ENCODE data around the gene ZNF423. TPM values are rescaled to one million over a fixed set of nuclear protein-coding genes. Genes with fewer than 3 reads are reported as not detected.

ZNF423 gene
- total RNA-seq, 1 donor from 2014 or later = 10.7 TPM

DNA sequence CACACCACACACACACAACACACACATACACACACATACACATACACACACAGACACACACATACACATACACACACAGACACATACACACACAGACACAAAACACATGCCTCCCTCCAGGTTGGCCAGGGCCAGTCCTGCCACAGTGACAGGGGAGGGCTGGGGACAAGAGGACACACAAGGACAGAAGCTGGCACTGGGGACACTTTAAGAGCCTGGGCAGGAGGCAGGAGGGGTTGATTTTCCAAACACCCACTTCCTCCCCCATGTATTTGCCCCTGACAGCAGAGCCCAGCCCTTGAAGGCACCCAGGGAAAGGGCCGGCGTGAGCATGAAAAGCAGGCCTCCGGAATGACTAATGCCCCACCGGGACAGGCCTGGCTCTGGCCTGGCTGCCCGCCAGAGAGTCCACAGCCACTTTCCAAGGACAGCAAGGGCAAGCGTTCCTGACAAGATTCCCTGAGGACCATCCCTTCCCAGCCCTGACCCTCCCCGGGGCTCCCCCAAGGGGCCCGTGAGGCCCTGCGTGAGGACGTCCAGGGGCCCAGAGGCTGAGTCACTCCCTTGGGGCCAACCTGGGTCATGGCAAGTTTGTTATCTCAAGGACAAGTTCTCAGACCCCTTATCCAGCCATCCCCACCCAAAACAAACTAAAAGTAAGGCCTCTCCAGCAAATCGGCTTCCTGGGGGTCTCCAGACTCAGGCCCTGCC, 235.6 kb downstream of the ZNF423 start:
- H3K4me1 ChIP-seq = peaks cover 7% of the 10 kb centered on the region
- H3K27me3 ChIP-seq (ENCODE audit: low read depth) = no peaks in the 10 kb centered on the region
- TF ChIP-seq, protein P1, sequence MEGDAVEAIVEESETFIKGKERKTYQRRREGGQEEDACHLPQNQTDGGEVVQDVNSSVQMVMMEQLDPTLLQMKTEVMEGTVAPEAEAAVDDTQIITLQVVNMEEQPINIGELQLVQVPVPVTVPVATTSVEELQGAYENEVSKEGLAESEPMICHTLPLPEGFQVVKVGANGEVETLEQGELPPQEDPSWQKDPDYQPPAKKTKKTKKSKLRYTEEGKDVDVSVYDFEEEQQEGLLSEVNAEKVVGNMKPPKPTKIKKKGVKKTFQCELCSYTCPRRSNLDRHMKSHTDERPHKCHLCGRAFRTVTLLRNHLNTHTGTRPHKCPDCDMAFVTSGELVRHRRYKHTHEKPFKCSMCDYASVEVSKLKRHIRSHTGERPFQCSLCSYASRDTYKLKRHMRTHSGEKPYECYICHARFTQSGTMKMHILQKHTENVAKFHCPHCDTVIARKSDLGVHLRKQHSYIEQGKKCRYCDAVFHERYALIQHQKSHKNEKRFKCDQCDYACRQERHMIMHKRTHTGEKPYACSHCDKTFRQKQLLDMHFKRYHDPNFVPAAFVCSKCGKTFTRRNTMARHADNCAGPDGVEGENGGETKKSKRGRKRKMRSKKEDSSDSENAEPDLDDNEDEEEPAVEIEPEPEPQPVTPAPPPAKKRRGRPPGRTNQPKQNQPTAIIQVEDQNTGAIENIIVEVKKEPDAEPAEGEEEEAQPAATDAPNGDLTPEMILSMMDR (IDR thresholded peaks at IDR 0.05) = no peak
- DNase-seq (no peak), ATAC-seq (peak; percentile 35 to 36)
- no peak overlapping the region for H3K4me3 ChIP-seq
- intact Hi-C loops (cut with DNase I) = no loop called here
- H3K27ac ChIP-seq = peak overlapping the region; percentile 24
- H3K36me3 ChIP-seq = no peaks in the 10 kb centered on the region
- no peaks in the 10 kb centered on the region for H3K9me3 ChIP-seq

DNA sequence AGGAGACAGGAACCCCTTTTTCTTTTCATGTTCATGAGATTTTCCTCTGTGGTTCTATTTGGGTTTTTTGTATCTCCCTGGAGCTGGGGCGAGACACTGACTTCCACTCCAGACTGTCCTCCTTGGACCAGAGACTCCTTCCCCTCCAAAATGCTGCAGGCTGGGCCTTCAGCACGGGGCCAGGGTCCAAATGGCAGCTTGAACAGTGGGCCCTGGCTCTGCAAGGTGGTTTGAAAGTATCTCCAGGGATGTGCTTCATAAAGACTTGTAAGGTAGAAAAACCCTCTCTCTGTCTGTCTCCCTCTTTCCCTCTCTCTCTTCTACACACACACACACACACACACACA, 236.1 kb downstream of the ZNF423 start:
- ATAC-seq (no peak), DNase-seq (no peak)
- Histone ChIP-seq H3K4me3 (no peak overlapping the region), H3K27ac (no peak overlapping the region), H3K4me1 (peaks cover 7% of the 10 kb centered on the region), H3K9me3 (no peaks in the 10 kb centered on the region), H3K36me3 (no peaks in the 10 kb centered on the region), H3K27me3 (ENCODE audit: low read depth) (no peaks in the 10 kb centered on the region)
- TF ChIP-seq, protein P1 (IDR thresholded peaks at IDR 0.05) = no peak
- intact Hi-C loops (cut with DNase I) = no loop called here

DNA sequence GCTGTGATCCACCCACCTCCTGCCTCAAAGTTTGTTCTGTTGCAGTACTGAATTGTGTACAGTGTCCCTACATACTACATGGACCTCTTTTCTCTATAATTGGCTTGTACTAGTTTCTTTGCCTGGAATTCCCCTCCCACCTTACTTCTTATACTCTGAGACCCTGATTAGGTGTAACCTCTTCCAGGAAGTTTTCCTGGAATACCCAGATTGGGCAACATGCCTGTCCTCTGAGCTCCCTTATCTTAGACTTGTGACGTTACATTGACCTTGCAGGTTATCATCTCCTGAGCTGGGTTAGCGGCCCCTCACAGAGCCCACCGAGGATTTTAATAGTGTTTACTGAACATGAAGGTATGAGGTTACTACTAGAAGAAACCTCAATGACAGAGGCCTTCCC, 237.0 kb downstream of the ZNF423 start:
- H3K27me3 ChIP-seq (ENCODE audit: low read depth) = no peaks in the 10 kb centered on the region
- ATAC-seq (no peak), DNase-seq (no peak)
- no peak overlapping the region for H3K27ac ChIP-seq
- H3K4me1 ChIP-seq = peaks cover 7% of the 10 kb centered on the region
- H3K4me3 ChIP-seq = no peak overlapping the region
- intact Hi-C loops (cut with DNase I) = no loop called here
- TF ChIP-seq, protein P1 (IDR thresholded peaks at IDR 0.05) = no peak
- H3K9me3 ChIP-seq = no peaks in the 10 kb centered on the region
- no peaks in the 10 kb centered on the region for H3K36me3 ChIP-seq

DNA sequence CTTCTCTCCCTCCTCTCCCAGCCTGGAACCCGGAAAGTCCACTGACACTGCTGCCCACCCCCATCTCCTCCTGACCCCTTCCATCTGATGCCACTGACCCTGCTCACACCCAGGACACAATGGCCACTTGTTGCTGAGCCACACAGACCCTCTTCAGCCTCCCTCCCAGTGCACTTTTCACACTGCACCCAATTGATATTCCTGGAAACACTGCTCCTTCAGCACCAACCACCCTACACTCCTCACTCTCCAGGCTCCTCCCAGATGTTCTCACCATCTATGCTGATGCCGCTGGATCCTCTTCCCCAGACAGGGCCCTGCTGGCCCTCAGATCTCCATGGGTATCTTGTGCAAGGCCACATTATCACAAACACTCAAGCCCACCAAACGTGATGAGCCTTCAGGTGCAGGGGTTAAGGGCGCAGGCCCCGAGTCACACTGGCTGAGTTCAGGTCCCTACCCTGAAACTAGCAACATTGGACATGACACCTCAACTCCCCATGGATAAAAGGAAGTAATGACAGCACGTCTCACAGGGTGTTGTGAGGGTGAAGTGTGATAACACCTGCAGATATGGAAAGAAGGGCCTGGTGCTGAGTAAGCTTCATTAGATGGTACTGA, 238.1 kb downstream of the ZNF423 start:
- Histone ChIP-seq H3K27ac (no peak overlapping the region), H3K4me1 (peaks cover 7% of the 10 kb centered on the region), H3K36me3 (no peaks in the 10 kb centered on the region), H3K4me3 (no peak overlapping the region), H3K9me3 (no peaks in the 10 kb centered on the region), H3K27me3 (ENCODE audit: low read depth) (no peaks in the 10 kb centered on the region)
- intact Hi-C loops (cut with DNase I) = no loop called here
- no peak for DNase-seq
- TF ChIP-seq, protein P1 (IDR thresholded peaks at IDR 0.05) = no peak
- no peak for ATAC-seq

DNA sequence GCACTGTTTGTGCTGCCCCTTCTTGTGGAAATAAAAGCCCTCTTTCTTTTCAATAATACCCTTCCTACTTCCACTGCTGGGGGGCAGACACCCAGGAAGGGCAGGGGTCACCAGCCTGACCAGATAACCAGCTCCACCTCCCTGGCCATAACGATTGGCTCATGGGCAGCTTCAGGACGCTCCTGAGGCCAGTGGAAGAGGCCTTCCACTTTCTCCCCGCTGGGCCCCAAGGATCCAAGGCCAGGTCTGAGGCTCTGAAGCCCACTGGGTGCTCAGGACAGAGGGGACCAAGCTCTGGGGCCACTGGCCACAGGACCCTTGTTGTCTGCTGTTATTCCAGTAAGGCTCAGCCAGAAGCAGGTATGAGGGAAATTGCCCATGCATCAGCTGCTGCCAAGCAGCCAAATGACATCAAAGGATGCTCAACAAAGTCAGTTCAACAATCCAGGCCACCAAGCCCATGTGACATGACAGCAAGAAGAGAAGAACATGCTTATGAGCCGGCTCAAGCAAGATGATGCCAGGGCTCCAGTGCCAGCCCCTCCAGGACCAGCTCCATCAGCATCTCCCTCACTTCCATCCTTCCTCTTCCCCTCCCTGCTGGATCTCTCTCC, 238.8 kb downstream of the ZNF423 start:
- H3K9me3 ChIP-seq = no peaks in the 10 kb centered on the region
- H3K27ac ChIP-seq = no peak overlapping the region
- no peak for ATAC-seq
- no peak overlapping the region for H3K4me3 ChIP-seq
- TF ChIP-seq, protein P1 (IDR thresholded peaks at IDR 0.05) = no peak
- no peaks in the 10 kb centered on the region for H3K36me3 ChIP-seq
- intact Hi-C loops (cut with DNase I) = no loop called here
- no peaks in the 10 kb centered on the region for H3K27me3 ChIP-seq (ENCODE audit: low read depth)
- DNase-seq = no peak
- H3K4me1 ChIP-seq = peaks cover 7% of the 10 kb centered on the region
